ENCODE measurements around the gene REPIN1.

Gene REPIN1

DNA sequence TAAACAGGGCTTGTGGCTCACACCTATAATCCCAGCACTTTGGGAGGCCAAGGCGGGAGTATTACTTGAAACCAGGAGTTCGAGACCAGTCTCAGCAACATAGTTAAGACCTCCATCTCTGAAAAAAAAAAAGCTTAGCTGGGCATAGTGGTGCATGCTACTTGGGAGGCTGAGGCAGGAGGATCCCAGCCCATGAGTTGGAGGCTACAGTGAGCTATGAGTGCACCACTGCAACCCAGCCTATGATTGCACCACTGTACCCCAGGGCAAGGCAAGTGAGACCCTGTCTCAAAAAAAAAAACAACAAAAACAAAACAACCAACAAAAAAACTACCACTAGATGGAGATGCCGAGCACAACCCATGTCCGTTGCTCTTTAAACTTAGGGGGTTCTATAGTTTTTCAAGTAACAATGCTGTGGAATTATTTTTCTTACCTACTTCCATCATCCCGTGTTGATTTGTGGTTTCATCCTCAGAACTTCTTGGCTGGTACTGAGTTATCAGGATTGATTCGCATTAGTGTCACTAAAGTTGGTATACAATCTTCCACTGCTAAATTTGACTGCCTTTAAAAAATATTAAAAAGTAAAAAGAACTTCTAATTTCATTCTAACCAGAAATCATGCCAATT is 12.2 kb upstream of the REPIN1 start:
- Histone ChIP-seq H3K4me1 (ENCODE audit: control insufficient read depth in 1 of 2, insufficient read depth in 2 of 2, low read length in 2 of 2) (peaks cover 5 to 7% of the 10 kb centered on the region in 2 experiments), H3K23ac (ENCODE audit: low read length) (no peak overlapping the region), H3K27ac (ENCODE audit: low read depth, low read length) (no peak overlapping the region), H3K4me3 (ENCODE audit: low read depth, low read length) (no peak overlapping the region), H4K91ac (ENCODE audit: low read depth, low read length) (peak overlapping the region; percentile 51), H3K4me2 (ENCODE audit: low read length) (no peak overlapping the region), H2BK12ac (ENCODE audit: low read length) (peak overlapping the region; percentile 87), H3K9me3 (ENCODE audit: insufficient read depth, low read depth, low read length) (peaks cover 8% of the 10 kb centered on the region), H2BK120ac (ENCODE audit: insufficient read depth, low read length, poor library complexity) (peak overlapping the region; percentile 58), H3K36me3 (ENCODE audit: control insufficient read depth in 1 of 2, insufficient read depth in 2 of 2, low read length in 2 of 2) (no peaks in the 10 kb centered on the region), H2AFZ (ENCODE audit: insufficient read depth, low read length, poor library complexity) (no peak overlapping the region), H2AK5ac (ENCODE audit: low read length) (peak overlapping the region; percentile 79), H4K12ac (ENCODE audit: low read depth, low read length) (no peak overlapping the region), H4K8ac (ENCODE audit: low read depth, low read length) (peak overlapping the region; percentile 58), H3K79me2 (ENCODE audit: control insufficient read depth, insufficient read depth, low read length, poor library complexity) (no peaks in the 10 kb centered on the region), H2BK5ac (ENCODE audit: low read depth, low read length, poor library complexity) (no peak overlapping the region), H3K79me1 (ENCODE audit: low read length) (peaks cover 9% of the 10 kb centered on the region), H3K27me3 (ENCODE audit: insufficient read depth, low read length) (no peaks in the 10 kb centered on the region), H3K9ac (ENCODE audit: low read length) (no peak overlapping the region), H3K14ac (ENCODE audit: low read length) (no peak overlapping the region), H3K18ac (ENCODE audit: low read length) (no peak overlapping the region), H3K4ac (ENCODE audit: low read depth, low read length) (no peak overlapping the region)
- WGBS (ENCODE audit: extremely low coverage, insufficient coverage, insufficient read length), result no CpG with 5 or more reads among the region's 6 CpGs
- peak in 1 of 2 donors; percentile 60 for DNase-seq

DNA sequence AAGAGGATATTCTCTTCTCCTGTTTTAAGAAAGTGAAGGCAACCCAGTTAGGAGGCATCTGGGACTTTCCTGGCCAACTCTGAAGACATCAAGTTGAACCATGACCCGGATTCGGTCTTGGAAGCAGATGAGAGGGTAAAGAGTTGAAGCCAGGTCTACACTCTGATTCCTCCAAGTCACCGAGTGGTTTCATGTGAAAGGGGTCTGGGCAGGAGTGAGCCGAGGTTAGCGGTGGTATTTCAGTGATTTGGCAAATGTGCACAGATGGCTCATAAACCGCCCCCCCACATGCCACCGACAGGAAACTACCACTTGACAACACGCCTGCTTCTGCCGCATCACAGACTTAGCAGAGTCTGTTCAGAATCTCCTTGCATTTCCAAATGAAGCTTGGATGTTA is 11.4 kb upstream of the REPIN1 start:
- DNase-seq, result peak in 1 of 2 donors; percentile 42
- no peak overlapping the region for H3K4ac ChIP-seq (ENCODE audit: low read depth, low read length)

DNA sequence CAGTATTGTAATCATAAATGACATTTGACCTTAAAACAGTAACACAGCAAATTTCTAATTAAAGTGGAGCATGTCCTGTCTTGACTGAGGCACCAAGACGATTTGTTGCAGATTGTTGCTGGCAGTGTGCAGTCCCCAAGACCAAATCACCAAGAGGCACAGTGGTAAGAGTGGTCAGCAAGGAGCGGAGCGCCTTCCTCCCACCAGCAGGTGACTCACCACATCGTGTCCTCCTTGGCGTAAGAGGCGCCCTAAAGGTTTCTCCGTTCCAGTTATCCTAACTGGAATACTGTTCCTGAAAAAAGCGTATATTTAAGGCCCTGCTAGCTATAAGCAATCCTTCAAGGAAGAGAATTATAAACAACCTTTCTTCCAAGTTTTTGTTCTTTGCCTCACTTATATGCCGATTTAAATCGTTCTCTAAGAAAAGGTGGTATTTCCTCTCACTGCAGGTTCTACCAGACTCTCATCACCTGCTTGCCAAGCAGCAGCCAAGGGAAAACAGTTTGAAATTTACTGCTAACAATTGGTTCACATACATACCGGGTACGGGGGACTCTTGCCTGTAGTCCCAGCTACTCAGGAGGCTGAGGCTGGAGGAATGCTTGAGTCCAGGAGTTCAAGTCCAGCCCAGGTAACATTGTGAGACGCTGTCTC is 10.7 kb upstream of the REPIN1 start:
- no CpG with 5 or more reads among the region's 13 CpGs for WGBS (ENCODE audit: extremely low coverage, insufficient coverage, insufficient read length)
- H3K4me3 ChIP-seq (ENCODE audit: low read depth, low read length), result no peak overlapping the region
- no peak overlapping the region for H3K4me2 ChIP-seq (ENCODE audit: low read length)
- DNase-seq, result peak in 1 of 2 donors; percentile 40
- H3K18ac ChIP-seq (ENCODE audit: low read length), result no peak overlapping the region
- H3K27ac ChIP-seq (ENCODE audit: low read depth, low read length), result no peak overlapping the region
- H2BK5ac ChIP-seq (ENCODE audit: low read depth, low read length, poor library complexity), result no peak overlapping the region
- peaks cover 8% of the 10 kb centered on the region for H3K9me3 ChIP-seq (ENCODE audit: insufficient read depth, low read depth, low read length)
- no peaks in the 10 kb centered on the region for H3K27me3 ChIP-seq (ENCODE audit: insufficient read depth, low read length)
- no peak overlapping the region for H3K23ac ChIP-seq (ENCODE audit: low read length)
- H2AK5ac ChIP-seq (ENCODE audit: low read length), result no peak overlapping the region
- no peak overlapping the region for H2BK120ac ChIP-seq (ENCODE audit: insufficient read depth, low read length, poor library complexity)
- H2BK12ac ChIP-seq (ENCODE audit: low read length), result peak overlapping the region; percentile 47
- no peaks in the 10 kb centered on the region for H3K36me3 ChIP-seq (ENCODE audit: control insufficient read depth in 1 of 2, insufficient read depth in 2 of 2, low read length in 2 of 2)
- H4K12ac ChIP-seq (ENCODE audit: low read depth, low read length), result no peak overlapping the region
- peaks cover 11 to 18% of the 10 kb centered on the region in 2 experiments for H3K4me1 ChIP-seq (ENCODE audit: control insufficient read depth in 1 of 2, insufficient read depth in 2 of 2, low read length in 2 of 2)
- no peak overlapping the region for H2AFZ ChIP-seq (ENCODE audit: insufficient read depth, low read length, poor library complexity)
- H3K4ac ChIP-seq (ENCODE audit: low read depth, low read length), result no peak overlapping the region
- H4K8ac ChIP-seq (ENCODE audit: low read depth, low read length), result no peak overlapping the region
- H3K79me2 ChIP-seq (ENCODE audit: control insufficient read depth, insufficient read depth, low read length, poor library complexity), result no peaks in the 10 kb centered on the region
- peaks cover 17% of the 10 kb centered on the region for H3K79me1 ChIP-seq (ENCODE audit: low read length)
- H4K91ac ChIP-seq (ENCODE audit: low read depth, low read length), result no peak overlapping the region
- no peak overlapping the region for H3K14ac ChIP-seq (ENCODE audit: low read length)
- no peak overlapping the region for H3K9ac ChIP-seq (ENCODE audit: low read length)

More for the DNA sequence above, 11.4 kb upstream of the REPIN1 start:
- H2AK5ac ChIP-seq (ENCODE audit: low read length), result peak overlapping the region; percentile 7
- H4K8ac ChIP-seq (ENCODE audit: low read depth, low read length), result peak overlapping the region; percentile 34
- H2BK5ac ChIP-seq (ENCODE audit: low read depth, low read length, poor library complexity), result no peak overlapping the region
- peak overlapping the region; percentile 54 for H2BK120ac ChIP-seq (ENCODE audit: insufficient read depth, low read length, poor library complexity)
- H3K27ac ChIP-seq (ENCODE audit: low read depth, low read length), result no peak overlapping the region
- no peaks in the 10 kb centered on the region for H3K27me3 ChIP-seq (ENCODE audit: insufficient read depth, low read length)
- peaks cover 8% of the 10 kb centered on the region for H3K9me3 ChIP-seq (ENCODE audit: insufficient read depth, low read depth, low read length)
- H3K18ac ChIP-seq (ENCODE audit: low read length), result peak overlapping the region; percentile 77
- peak overlapping the region; percentile 93 for H2BK12ac ChIP-seq (ENCODE audit: low read length)
- peaks cover 15% of the 10 kb centered on the region for H3K79me1 ChIP-seq (ENCODE audit: low read length)
- H4K12ac ChIP-seq (ENCODE audit: low read depth, low read length), result no peak overlapping the region
- H3K4me1 ChIP-seq (ENCODE audit: control insufficient read depth in 1 of 2, insufficient read depth in 2 of 2, low read length in 2 of 2), result peaks cover 11 to 16% of the 10 kb centered on the region in 2 experiments
- H3K79me2 ChIP-seq (ENCODE audit: control insufficient read depth, insufficient read depth, low read length, poor library complexity), result no peaks in the 10 kb centered on the region
- H3K9ac ChIP-seq (ENCODE audit: low read length), result no peak overlapping the region
- H3K4me3 ChIP-seq (ENCODE audit: low read depth, low read length), result no peak overlapping the region
- WGBS (ENCODE audit: extremely low coverage, insufficient coverage, insufficient read length), result no CpG with 5 or more reads among the region's 9 CpGs
- no peak overlapping the region for H3K4me2 ChIP-seq (ENCODE audit: low read length)
- H2AFZ ChIP-seq (ENCODE audit: insufficient read depth, low read length, poor library complexity), result no peak overlapping the region
- H3K36me3 ChIP-seq (ENCODE audit: control insufficient read depth in 1 of 2, insufficient read depth in 2 of 2, low read length in 2 of 2), result no peaks in the 10 kb centered on the region
- H3K23ac ChIP-seq (ENCODE audit: low read length), result no peak overlapping the region
- H3K14ac ChIP-seq (ENCODE audit: low read length), result peak overlapping the region; percentile 36
- peak overlapping the region; percentile 71 for H4K91ac ChIP-seq (ENCODE audit: low read depth, low read length)

DNA sequence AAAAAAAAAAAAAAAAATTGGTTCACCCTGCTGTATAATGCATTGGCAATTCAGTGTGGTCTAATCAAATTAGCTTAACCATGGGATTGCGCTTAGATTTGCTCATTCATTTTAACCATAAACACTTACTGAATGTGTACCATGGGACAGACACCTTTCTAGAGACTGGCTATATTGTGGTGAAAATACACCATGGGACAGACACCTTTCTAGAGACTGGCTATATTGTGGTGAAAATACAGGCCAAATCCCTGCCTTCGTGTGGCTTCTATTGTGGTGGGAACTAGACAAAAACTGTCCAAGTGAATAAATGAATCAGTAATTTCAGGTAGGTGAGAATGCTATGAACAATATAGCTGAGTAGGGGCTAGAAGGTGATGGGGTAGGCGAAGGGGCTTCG is 10.2 kb upstream of the REPIN1 start:
- H3K79me1 ChIP-seq (ENCODE audit: low read length), result peaks cover 19% of the 10 kb centered on the region
- H3K23ac ChIP-seq (ENCODE audit: low read length), result no peak overlapping the region
- H4K12ac ChIP-seq (ENCODE audit: low read depth, low read length), result no peak overlapping the region
- DNase-seq, result no peak
- no peaks in the 10 kb centered on the region for H3K27me3 ChIP-seq (ENCODE audit: insufficient read depth, low read length)
- no peaks in the 10 kb centered on the region for H3K79me2 ChIP-seq (ENCODE audit: control insufficient read depth, insufficient read depth, low read length, poor library complexity)
- H2AFZ ChIP-seq (ENCODE audit: insufficient read depth, low read length, poor library complexity), result no peak overlapping the region
- peaks cover 11 to 21% of the 10 kb centered on the region in 2 experiments for H3K4me1 ChIP-seq (ENCODE audit: control insufficient read depth in 1 of 2, insufficient read depth in 2 of 2, low read length in 2 of 2)
- H2AK5ac ChIP-seq (ENCODE audit: low read length), result no peak overlapping the region
- H2BK5ac ChIP-seq (ENCODE audit: low read depth, low read length, poor library complexity), result no peak overlapping the region
- H3K4ac ChIP-seq (ENCODE audit: low read depth, low read length), result no peak overlapping the region
- no peak overlapping the region for H3K27ac ChIP-seq (ENCODE audit: low read depth, low read length)
- no peak overlapping the region for H3K4me2 ChIP-seq (ENCODE audit: low read length)
- no peak overlapping the region for H4K91ac ChIP-seq (ENCODE audit: low read depth, low read length)
- H3K14ac ChIP-seq (ENCODE audit: low read length), result no peak overlapping the region
- H3K4me3 ChIP-seq (ENCODE audit: low read depth, low read length), result no peak overlapping the region
- H4K8ac ChIP-seq (ENCODE audit: low read depth, low read length), result no peak overlapping the region
- H2BK12ac ChIP-seq (ENCODE audit: low read length), result no peak overlapping the region
- no peak overlapping the region for H2BK120ac ChIP-seq (ENCODE audit: insufficient read depth, low read length, poor library complexity)
- no peaks in the 10 kb centered on the region for H3K36me3 ChIP-seq (ENCODE audit: control insufficient read depth in 1 of 2, insufficient read depth in 2 of 2, low read length in 2 of 2)
- no peak overlapping the region for H3K9ac ChIP-seq (ENCODE audit: low read length)
- WGBS (ENCODE audit: extremely low coverage, insufficient coverage, insufficient read length), result no CpG with 5 or more reads among the region's 4 CpGs
- no peak overlapping the region for H3K18ac ChIP-seq (ENCODE audit: low read length)
- peaks cover 8% of the 10 kb centered on the region for H3K9me3 ChIP-seq (ENCODE audit: insufficient read depth, low read depth, low read length)
